Transverse colon (tissue), 3 donors: ENCODE results near the gene SERPINF2.

Experiments used
- CTCF ChIP-seq, 5 experiments: fragments of 200-600 bp in 3 of 5; fragments of 450-650 bp in 2 of 5; sonication (generic) in 3 of 5; IDR thresholded peaks; 1 replicate in 2 of 5; 2 replicates in 3 of 5; pipeline ENCODE4 v1.5.1; 2016 to 2017; ENCODE audit warnings: antibody characterized with exemption in 5 of 5, inconsistent platforms in 3 of 5, mild to moderate bottlenecking in 2 of 5, moderate library complexity in 1 of 5
- EP300 ChIP-seq: sonication (generic); formaldehyde crosslinking; IDR thresholded peaks from one replicate; pipeline ENCODE4 v1.6.1; 2017; ENCODE audit warnings: antibody characterized with exemption, low read depth

- TF ChIP-seq CTCF (IDR thresholded peaks at IDR 0.05) = no peak
- TF ChIP-seq EP300 = no peak
Observed at GRCh38 chr17:1703063-1703462, 39.6 kb upstream of the SERPINF2 start.
